DND-41 (cell line): ENCODE data around the gene MICAL3.
"Not testable (repeated sequence)": the region's sequence is repeated elsewhere in the genome, so short reads cannot be mapped to it uniquely, and the experiment has no call there.

Source experiments
- ATAC-seq: fragments of 200-7000 bp; cut with Tn5 transposase; 3 replicates; pipeline ENCODE4 v1.9.1; 2021; ENCODE audit warnings: low read depth; ENCODE audit not compliant: insufficient read depth
- DNase-seq: peaks from one replicate; pipeline ENCODE4 v3.0.0-alpha.2; 2020
- H2AFZ ChIP-seq: 2 replicates; pipeline ENCODE4 v1.6.0; 2012; ENCODE audit warnings: low read depth, low read length
- H3K27ac ChIP-seq: 2 replicates; pipeline ENCODE4 v1.5.1; 2012; ENCODE audit warnings: low read length, inconsistent platforms
- H3K27me3 ChIP-seq: fragments of 200-600 bp; sonication (generic); 2 replicates; pipeline ENCODE4 v1.6.0; 2012; ENCODE audit warnings: low read length, mild to moderate bottlenecking, inconsistent platforms; ENCODE audit not compliant: insufficient read depth, poor library complexity
- H3K36me3 ChIP-seq: 2 replicates; pipeline ENCODE4 v1.5.1; 2012; ENCODE audit warnings: low read length, inconsistent platforms; ENCODE audit not compliant: insufficient read depth
- H3K4me1 ChIP-seq: 2 replicates; pipeline ENCODE4 v1.5.1; 2012; ENCODE audit warnings: mild to moderate bottlenecking, low read length; ENCODE audit not compliant: insufficient read depth
- H3K4me2 ChIP-seq: 2 replicates; pipeline ENCODE4 v1.6.0; 2012; ENCODE audit warnings: mild to moderate bottlenecking, moderate library complexity, low read length, inconsistent platforms; ENCODE audit not compliant: insufficient read depth
- H3K4me3 ChIP-seq, 2 experiments: fragments of 200-600 bp in 1 of 2; shearing (Covaris generic) in 1 of 2; 2 replicates each; pipeline ENCODE4 v1.5.1; 2012 to 2016; ENCODE audit warnings: inconsistent platforms in 2 of 2, low read length in 2 of 2, mild to moderate bottlenecking in 2 of 2, low read depth in 1 of 2, moderate library complexity in 1 of 2
- H3K79me2 ChIP-seq: 2 replicates; pipeline ENCODE4 v1.6.0; 2012; ENCODE audit warnings: low read length, inconsistent platforms; ENCODE audit not compliant: insufficient read depth
- H3K9ac ChIP-seq: 2 replicates; pipeline ENCODE4 v1.6.0; 2012; ENCODE audit warnings: low read depth, mild to moderate bottlenecking, inconsistent platforms, low read length, moderate library complexity
- H3K9me3 ChIP-seq: 2 replicates; pipeline ENCODE4 v1.5.1; 2012; ENCODE audit warnings: low read length, moderate library complexity, mild to moderate bottlenecking, inconsistent platforms; ENCODE audit not compliant: insufficient read depth, severe bottlenecking
- H4K20me1 ChIP-seq: 2 replicates; pipeline ENCODE4 v1.6.0; 2012; ENCODE audit warnings: low read length; ENCODE audit not compliant: insufficient read depth
- EZH2 ChIP-seq: IDR thresholded peaks from 3 replicates; pipeline ENCODE4 v1.6.1; 2012; ENCODE audit warnings: borderline replicate concordance, low read depth, mild to moderate bottlenecking, moderate library complexity, low read length, inconsistent platforms; ENCODE audit not compliant: severe bottlenecking
- TF ChIP-seq, protein P1 (sequence below): IDR thresholded peaks from 2 replicates; pipeline ENCODE4 v1.5.1; 2012; ENCODE audit warnings: borderline replicate concordance, low read length, moderate library complexity, mild to moderate bottlenecking; ENCODE audit not compliant: poor library complexity, severe bottlenecking; ENCODE audit errors: extremely low read depth

The MICAL3 gene

DNA sequence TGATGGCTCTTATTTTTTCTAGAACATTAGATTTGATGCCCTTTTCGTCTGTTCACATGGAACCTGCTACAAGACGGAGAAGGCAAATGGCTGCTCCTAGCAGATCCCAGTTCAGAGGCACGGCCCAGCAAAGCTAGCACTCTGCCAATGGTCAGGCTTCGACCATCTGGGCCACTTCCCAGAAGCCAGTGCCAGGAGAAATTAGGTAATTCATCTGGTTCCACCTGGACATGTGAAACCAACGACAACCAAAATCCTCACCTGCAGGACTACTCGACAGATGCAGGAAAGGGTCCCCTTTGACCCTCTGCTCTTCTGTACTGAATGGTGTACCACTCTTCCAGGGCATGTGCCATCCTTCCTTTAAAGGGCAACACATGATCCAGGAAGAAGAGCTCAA, 25.4 kb downstream of the MICAL3 start:
- Histone ChIP-seq H3K27ac (no peak overlapping the region), H3K36me3 (no peaks in the 10 kb centered on the region), H3K79me2 (peaks cover 68% of the 10 kb centered on the region), H3K27me3 (no peaks in the 10 kb centered on the region), H3K4me3 (no peak overlapping the region), H2AFZ (no peak overlapping the region), H3K4me2 (peak overlapping the region; percentile 70; the same call in 1 of the 2 replicates), H3K4me1 (peaks cover 31% of the 10 kb centered on the region), H4K20me1 (peaks cover 41% of the 10 kb centered on the region), H3K9me3 (no peaks in the 10 kb centered on the region), H3K9ac (no peak overlapping the region)
- no peak for TF ChIP-seq EZH2
- TF ChIP-seq, protein P1, sequence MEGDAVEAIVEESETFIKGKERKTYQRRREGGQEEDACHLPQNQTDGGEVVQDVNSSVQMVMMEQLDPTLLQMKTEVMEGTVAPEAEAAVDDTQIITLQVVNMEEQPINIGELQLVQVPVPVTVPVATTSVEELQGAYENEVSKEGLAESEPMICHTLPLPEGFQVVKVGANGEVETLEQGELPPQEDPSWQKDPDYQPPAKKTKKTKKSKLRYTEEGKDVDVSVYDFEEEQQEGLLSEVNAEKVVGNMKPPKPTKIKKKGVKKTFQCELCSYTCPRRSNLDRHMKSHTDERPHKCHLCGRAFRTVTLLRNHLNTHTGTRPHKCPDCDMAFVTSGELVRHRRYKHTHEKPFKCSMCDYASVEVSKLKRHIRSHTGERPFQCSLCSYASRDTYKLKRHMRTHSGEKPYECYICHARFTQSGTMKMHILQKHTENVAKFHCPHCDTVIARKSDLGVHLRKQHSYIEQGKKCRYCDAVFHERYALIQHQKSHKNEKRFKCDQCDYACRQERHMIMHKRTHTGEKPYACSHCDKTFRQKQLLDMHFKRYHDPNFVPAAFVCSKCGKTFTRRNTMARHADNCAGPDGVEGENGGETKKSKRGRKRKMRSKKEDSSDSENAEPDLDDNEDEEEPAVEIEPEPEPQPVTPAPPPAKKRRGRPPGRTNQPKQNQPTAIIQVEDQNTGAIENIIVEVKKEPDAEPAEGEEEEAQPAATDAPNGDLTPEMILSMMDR = no peak
- DNase-seq (no peak), ATAC-seq (no peak)

DNA sequence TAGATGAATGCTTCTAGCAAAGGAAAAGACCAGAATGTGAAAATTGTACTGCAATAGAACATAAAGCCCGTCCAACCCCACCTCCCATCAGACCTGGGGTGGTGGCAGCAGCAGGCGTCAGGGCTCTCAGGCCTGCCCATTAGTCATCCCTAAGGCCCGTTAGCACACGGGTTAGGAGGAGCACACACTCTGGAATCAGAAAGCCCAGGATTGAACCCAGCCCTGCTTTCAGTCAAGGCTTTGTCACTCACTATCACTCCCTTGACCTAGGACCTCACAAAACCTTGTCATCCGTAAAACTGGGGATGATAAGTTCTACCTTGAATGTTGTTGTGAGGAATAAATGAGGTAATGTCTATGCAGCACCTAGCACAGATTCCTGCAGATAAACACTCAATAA, 26.9 kb downstream of the MICAL3 start:
- no peak overlapping the region for H3K27ac ChIP-seq
- peaks cover 76% of the 10 kb centered on the region for H3K79me2 ChIP-seq
- no peaks in the 10 kb centered on the region for H3K27me3 ChIP-seq
- H3K9me3 ChIP-seq = no peaks in the 10 kb centered on the region
- H2AFZ ChIP-seq = no peak overlapping the region
- H3K9ac ChIP-seq = no peak overlapping the region
- DNase-seq (no peak), ATAC-seq (no peak)
- no peak overlapping the region for H3K4me3 ChIP-seq
- peaks cover 42% of the 10 kb centered on the region for H4K20me1 ChIP-seq
- H3K36me3 ChIP-seq = no peaks in the 10 kb centered on the region
- no peak for TF ChIP-seq EZH2
- TF ChIP-seq, protein P1 = no peak
- H3K4me2 ChIP-seq = no peak overlapping the region
- peaks cover 30% of the 10 kb centered on the region for H3K4me1 ChIP-seq

DNA sequence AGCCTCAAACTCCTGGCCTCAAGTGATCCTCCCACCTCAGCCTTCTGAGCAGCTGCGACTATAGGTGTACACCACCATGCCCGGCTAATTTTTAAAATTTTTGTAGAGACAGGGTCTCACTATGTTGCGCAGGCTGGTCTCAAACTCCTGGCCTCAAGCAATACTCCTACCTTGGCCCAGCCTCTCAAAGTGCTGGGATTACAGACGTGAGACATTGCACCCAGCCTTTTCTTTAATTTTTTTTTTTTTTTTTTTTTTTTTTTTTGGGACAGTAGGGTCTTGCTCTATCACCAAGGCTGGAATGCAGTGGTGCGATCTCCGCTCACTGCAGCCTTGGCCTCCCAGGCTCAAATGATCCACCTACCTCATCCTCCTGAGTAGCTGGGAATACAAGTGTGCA, 29.1 kb downstream of the MICAL3 start:
- Histone ChIP-seq H3K4me1 (peaks cover 15% of the 10 kb centered on the region), H3K79me2 (peaks cover 81% of the 10 kb centered on the region), H4K20me1 (peaks cover 56% of the 10 kb centered on the region)
- H2AFZ ChIP-seq, H3K27me3 ChIP-seq, H3K4me2 ChIP-seq, H3K9ac ChIP-seq, H3K36me3 ChIP-seq, H3K4me3 ChIP-seq, H3K9me3 ChIP-seq, ATAC-seq, DNase-seq, H3K27ac ChIP-seq: not testable (repeated sequence)

DNA sequence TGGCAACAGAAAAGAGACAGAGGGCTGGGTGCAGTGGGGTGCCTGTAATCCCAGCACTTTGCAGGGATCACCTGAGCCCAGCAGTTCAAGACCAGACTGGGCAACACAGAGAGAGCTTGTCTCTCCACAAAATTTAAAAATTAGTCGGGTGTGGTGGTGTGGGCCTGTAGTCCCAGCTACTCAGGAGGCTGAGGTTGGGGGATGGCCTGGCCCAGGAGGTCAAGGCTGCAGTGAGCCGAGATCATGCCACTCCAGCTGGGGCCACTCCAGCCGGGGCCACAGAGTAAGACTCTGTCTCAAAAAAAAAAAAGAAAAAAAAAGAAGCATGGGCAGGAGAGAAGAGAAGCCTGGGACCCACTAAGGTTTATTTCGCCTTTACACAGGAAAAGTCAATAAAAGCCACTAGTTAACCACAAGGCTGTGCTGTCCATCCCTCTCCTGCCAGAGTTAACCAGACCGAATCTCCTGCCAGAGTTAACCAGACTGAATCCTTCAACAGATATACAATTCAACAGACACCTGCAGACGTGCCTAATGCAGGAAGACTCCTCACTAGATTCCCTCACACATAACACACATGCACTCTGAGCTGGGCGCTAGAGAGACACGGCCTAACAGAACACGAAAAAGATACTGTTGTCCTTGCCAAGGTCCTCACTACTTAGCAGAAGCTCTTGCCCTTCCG, 29.8 kb downstream of the MICAL3 start:
- Histone ChIP-seq H3K27me3 (no peaks in the 10 kb centered on the region), H3K36me3 (no peaks in the 10 kb centered on the region), H3K4me3 (no peak overlapping the region), H4K20me1 (peaks cover 55% of the 10 kb centered on the region), H3K4me2 (no peak overlapping the region), H2AFZ (no peak overlapping the region), H3K79me2 (peaks cover 81% of the 10 kb centered on the region), H3K27ac (no peak overlapping the region), H3K9ac (no peak overlapping the region), H3K9me3 (no peaks in the 10 kb centered on the region), H3K4me1 (peaks cover 8% of the 10 kb centered on the region)
- DNase-seq (no peak), ATAC-seq (no peak)
- TF ChIP-seq, protein P1 = no peak
- no peak for TF ChIP-seq EZH2

DNA sequence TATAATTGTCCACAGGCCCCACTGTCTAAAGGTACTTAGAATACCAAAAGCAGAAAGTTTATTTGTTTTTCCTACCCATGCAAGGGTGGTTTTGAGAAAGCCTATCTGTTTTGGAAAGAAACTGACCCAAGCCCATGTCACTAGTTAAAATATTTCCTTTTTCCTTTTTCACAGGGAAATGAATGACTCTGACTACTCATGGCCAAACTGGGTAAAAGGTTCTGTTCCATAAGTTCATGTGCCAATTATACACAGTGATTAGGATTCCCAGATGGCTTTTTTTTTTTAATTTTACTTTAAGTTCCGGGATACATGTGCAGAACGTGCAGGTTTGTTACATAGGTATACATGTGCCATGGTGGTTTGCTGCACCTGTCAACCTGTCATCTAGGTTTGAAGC, 31.4 kb downstream of the MICAL3 start:
- H3K9ac ChIP-seq, H3K9me3 ChIP-seq, H3K4me1 ChIP-seq, DNase-seq, H2AFZ ChIP-seq, H3K4me2 ChIP-seq, H3K27me3 ChIP-seq, H3K4me3 ChIP-seq, ATAC-seq, H3K27ac ChIP-seq, H3K36me3 ChIP-seq: not testable (repeated sequence)
- Histone ChIP-seq H3K79me2 (peaks cover 77% of the 10 kb centered on the region), H4K20me1 (peaks cover 58% of the 10 kb centered on the region)

DNA sequence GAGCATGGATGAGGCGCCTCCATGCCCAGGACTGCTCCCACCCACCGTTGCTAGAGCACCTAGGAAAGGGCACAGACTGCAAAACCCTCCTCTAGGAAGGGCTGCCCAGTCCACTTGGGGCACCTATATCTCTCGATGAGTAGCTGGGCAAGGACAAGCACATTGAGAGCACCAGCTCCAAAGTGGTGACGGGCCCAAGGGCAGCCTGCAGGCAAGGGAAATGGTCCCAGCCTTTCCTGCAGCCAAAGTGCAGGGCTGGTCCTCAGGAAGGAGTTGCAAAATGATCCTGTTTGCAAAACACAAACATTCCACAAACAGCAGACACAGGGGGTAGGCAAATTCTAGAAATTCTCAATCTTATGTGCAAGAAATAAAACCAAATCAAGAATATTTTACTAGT, 32.4 kb downstream of the MICAL3 start:
- ATAC-seq, H3K9me3 ChIP-seq, DNase-seq, H3K9ac ChIP-seq, H3K4me1 ChIP-seq, H3K27me3 ChIP-seq, H3K4me2 ChIP-seq, H3K36me3 ChIP-seq, H3K4me3 ChIP-seq, H2AFZ ChIP-seq, H3K27ac ChIP-seq: not testable (repeated sequence)
- H4K20me1 ChIP-seq = peaks cover 61% of the 10 kb centered on the region
- H3K79me2 ChIP-seq = peaks cover 80% of the 10 kb centered on the region
